HCT116 (cell line): ENCODE results near the gene ZNF746. TPM values are rescaled to one million over a fixed set of nuclear protein-coding genes. Genes with fewer than 3 reads are reported as not detected.

Source experiments
- ATAC-seq: fragments of 200-7000 bp; cut with Tn5 transposase; 2 replicates; pipeline ENCODE4 v1.9.1; 2020; ENCODE audit warnings: mild to moderate bottlenecking, moderate library complexity
- BruUV-seq: library from RNA; stranded (reverse); fragments of 400-500 nt; replicated peaks from 2 replicates; lab custom pipeline; 2021; lab: Mats Ljungman, UMichigan
- CTCF ChIA-PET: fragments of 300-600 bp; sonication (Branson Sonifier 250); formaldehyde crosslinking; loops from one replicate; lab custom pipeline; 2021; ENCODE audit warnings: antibody characterized with exemption; lab: Charles Lee
- POLR2A ChIA-PET: fragments of 300-600, 350-600 bp; sonication (Branson Sonifier 250); formaldehyde crosslinking; loops from one replicate; lab custom pipeline; 2021; ENCODE audit warnings: antibody characterized with exemption; lab: Charles Lee
- RAD21 ChIA-PET, 2 experiments: fragments of 300-600 bp; sonication (Branson Sonifier 250); formaldehyde crosslinking; loops; one replicate each; lab custom pipeline; 2023; ENCODE audit warnings: low total read pairs in 2 of 2; ENCODE audit not compliant: uncharacterized antibody in 2 of 2, unreplicated experiment in 2 of 2, low non-redundant PET in 1 of 2; lab: Charles Lee
- DNase-seq: peaks from one replicate; pipeline ENCODE4 v3.0.0-alpha.2; 2010; ENCODE audit warnings: low read depth, low spot score
- H2AFZ ChIP-seq: fragments of 200-600 bp; shearing (Covaris generic), sonication (generic); 2 replicates; pipeline ENCODE4 v1.6.1; 2017; ENCODE audit warnings: low read depth, mixed run types, mixed read lengths, antibody characterized with exemption, low read length; ENCODE audit not compliant: poor library complexity, severe bottlenecking
- H3K27ac ChIP-seq: 2 replicates; pipeline ENCODE4 v1.5.1; 2012; ENCODE audit warnings: low read depth, low read length
- H3K27me3 ChIP-seq: fragments of 200-600 bp; sonication (generic); 2 replicates; pipeline ENCODE4 v1.6.1; 2016; ENCODE audit warnings: mixed run types, low read length, mixed read lengths; ENCODE audit not compliant: insufficient read depth
- H3K36me3 ChIP-seq, 2 experiments: fragments of 200-500 bp in 1 of 2; fragments of 200-600 bp in 1 of 2; sonication (Bioruptor generic) in 1 of 2; sonication (generic) in 1 of 2; 2 replicates each; pipeline versions ENCODE4 v1.5.1 to v1.6.1; 2014 to 2016; ENCODE audit warnings: low read length in 2 of 2, inconsistent platforms in 1 of 2, mixed read lengths in 1 of 2, mixed run types in 1 of 2; ENCODE audit not compliant: insufficient read depth in 2 of 2, control insufficient read depth in 1 of 2
- H3K4me1 ChIP-seq, 2 experiments: fragments of 200-600 bp in 1 of 2; sonication (generic) in 1 of 2; 2 replicates each; pipeline versions ENCODE4 v1.5.1 to v1.6.1; 2012 to 2017; ENCODE audit warnings: low read length in 2 of 2, inconsistent platforms in 1 of 2, mild to moderate bottlenecking in 1 of 2, mixed read lengths in 1 of 2, mixed run types in 1 of 2, moderate library complexity in 1 of 2; ENCODE audit not compliant: insufficient read depth in 2 of 2, control insufficient read depth in 1 of 2
- H3K4me2 ChIP-seq: fragments of 200-600 bp; sonication (generic); 2 replicates; pipeline ENCODE4 v1.6.1; 2017; ENCODE audit warnings: mixed run types, low read length, mixed read lengths
- H3K4me3 ChIP-seq, 2 experiments: fragments of 200-600 bp in 1 of 2; sonication (generic) in 1 of 2; replicated peaks in 1 of 2; 2 replicates each; pipeline ENCODE4 v1.5.1; 2011 to 2016; ENCODE audit warnings: low read length in 2 of 2, control low read depth in 1 of 2, low read depth in 1 of 2, mild to moderate bottlenecking in 1 of 2, mixed read lengths in 1 of 2, mixed run types in 1 of 2
- H3K79me2 ChIP-seq: fragments of 200-600 bp; sonication (generic); 2 replicates; pipeline ENCODE4 v1.6.1; 2017; ENCODE audit warnings: mild to moderate bottlenecking, mixed run types, low read length, moderate library complexity, mixed read lengths; ENCODE audit not compliant: insufficient read depth
- H3K9ac ChIP-seq: fragments of 200-600 bp; sonication (generic); 2 replicates; pipeline ENCODE4 v1.6.1; 2016; ENCODE audit warnings: low read length, mixed read lengths
- H3K9me2 ChIP-seq: fragments of 200-600 bp; sonication (generic), shearing (Covaris generic); 2 replicates; pipeline ENCODE4 v1.6.1; 2017; ENCODE audit warnings: mixed run types, mild to moderate bottlenecking, moderate library complexity; ENCODE audit not compliant: insufficient read depth
- H3K9me3 ChIP-seq, 2 experiments: fragments of 200-500 bp in 1 of 2; fragments of 200-600 bp in 1 of 2; sonication (Bioruptor generic) in 1 of 2; sonication (generic) in 1 of 2; 2 replicates each; pipeline ENCODE4 v1.6.1; 2014 to 2017; ENCODE audit warnings: low read length in 2 of 2, mixed read lengths in 2 of 2, inconsistent platforms in 1 of 2, low read depth in 1 of 2, mild to moderate bottlenecking in 1 of 2, mixed run types in 1 of 2, moderate library complexity in 1 of 2; ENCODE audit not compliant: control insufficient read depth in 1 of 2, insufficient read depth in 1 of 2
- H4K20me1 ChIP-seq: fragments of 200-600 bp; sonication (generic), shearing (Covaris generic); 2 replicates; pipeline ENCODE4 v1.6.1; 2017; ENCODE audit warnings: mixed run types, mild to moderate bottlenecking, moderate library complexity; ENCODE audit not compliant: insufficient read depth
- CBX3 ChIP-seq: IDR thresholded peaks from 2 replicates; pipeline ENCODE4 v1.6.1; 2012; ENCODE audit warnings: low read depth
- ELF1 ChIP-seq: IDR thresholded peaks from 2 replicates; pipeline ENCODE4 v1.6.1; 2012; ENCODE audit warnings: low read depth, borderline replicate concordance
- EZH2phosphoT487 ChIP-seq: fragments of 200-600 bp; IDR thresholded peaks from 2 replicates; pipeline ENCODE4 v1.6.1; 2018; ENCODE audit warnings: antibody characterized with exemption, borderline replicate concordance
- FOSL1 ChIP-seq: IDR thresholded peaks from 2 replicates; pipeline ENCODE4 v1.6.1; 2012; ENCODE audit warnings: low read depth
- POLR2A ChIP-seq: IDR thresholded peaks from 2 replicates; pipeline ENCODE4 v1.7.0; 2011; ENCODE audit warnings: borderline replicate concordance; ENCODE audit not compliant: insufficient read depth, insufficient read length; ENCODE audit errors: extremely low read depth
- TCF7L2 ChIP-seq: IDR thresholded peaks from 2 replicates; pipeline ENCODE4 v1.7.0; 2011; ENCODE audit warnings: borderline replicate concordance, inconsistent platforms; ENCODE audit not compliant: insufficient read depth, insufficient read length; ENCODE audit errors: extremely low read depth
- ZBTB33 ChIP-seq: IDR thresholded peaks from 2 replicates; pipeline ENCODE4 v1.6.1; 2011; ENCODE audit warnings: mild to moderate bottlenecking, low read length, moderate library complexity; ENCODE audit not compliant: insufficient replicate concordance; ENCODE audit errors: extremely low read depth
- ZFX ChIP-seq: fragments of 450-650 bp; IDR thresholded peaks from 2 replicates; pipeline ENCODE4 v1.6.1; 2017
- ZNF274 ChIP-seq: fragments of 200-500 bp; sonication (Bioruptor generic); IDR thresholded peaks from 2 replicates; pipeline ENCODE4 v1.6.1; 2014; ENCODE audit warnings: mild to moderate bottlenecking, low read depth, low read length, inconsistent platforms
- intact Hi-C: fragments of 100-400 bp; cut with micrococcal nuclease; formaldehyde crosslinking; loops from 2 replicates; pipeline ENCODE4 v1.10.0; 2022
- total RNA-seq: library from RNA; stranded (reverse); gene quantifications from one replicate; pipeline ENCODE4 v1.2.1, GENCODE V29; 2021; ENCODE audit not compliant: unreplicated experiment
- TF ChIP-seq, protein P1 (sequence below): IDR thresholded peaks from 2 replicates; pipeline ENCODE4 v1.6.1; 2012
- TF ChIP-seq, protein P2 (sequence below), 3 experiments: fragments of 200-600 bp in 1 of 3; sonication (generic) in 1 of 3; IDR thresholded peaks in 2 of 3; conservative IDR thresholded peaks in 1 of 3; 2 replicates each; pipeline ENCODE4 v1.5.1; 2012 to 2017; ENCODE audit warnings: low read depth in 2 of 3, low read length in 2 of 3, antibody characterized with exemption in 1 of 3, borderline replicate concordance in 1 of 3, control low read depth in 1 of 3, mild to moderate bottlenecking in 1 of 3, mixed read lengths in 1 of 3, mixed run types in 1 of 3, moderate library complexity in 1 of 3; ENCODE audit not compliant: insufficient read depth in 1 of 3

ZNF746 gene
- total RNA-seq, 1 experiment from 2014 or later, result 18.7 TPM

DNA sequence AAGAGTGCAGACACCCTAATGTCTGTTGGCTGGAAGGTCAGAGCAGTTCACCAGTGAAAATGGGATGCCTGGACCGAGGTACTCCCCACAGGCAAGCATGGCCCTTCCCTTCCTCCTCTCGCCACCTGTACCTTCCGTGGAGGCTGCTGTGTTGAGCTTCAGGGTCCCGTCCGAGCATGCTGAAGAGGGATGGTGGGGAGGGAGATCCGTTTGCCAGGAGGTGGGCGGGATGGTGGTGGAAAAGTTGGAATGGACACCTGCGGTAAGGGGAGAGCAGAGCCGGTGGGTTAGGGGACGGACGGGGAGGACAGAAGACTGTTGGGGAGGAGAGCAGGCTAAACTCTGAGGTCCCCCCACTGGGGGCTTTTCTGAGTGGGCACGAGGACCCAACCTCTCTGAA lies 20.8 kb downstream of the ZNF746 start:
- Histone ChIP-seq H3K9me2 (no peaks in the 10 kb centered on the region), H3K79me2 (peaks cover 12% of the 10 kb centered on the region), H3K4me1 (no peaks in the 10 kb centered on the region; a peak in 1 of 4 replicates), H4K20me1 (no peaks in the 10 kb centered on the region), H3K4me2 (no peak overlapping the region), H3K27ac (no peak overlapping the region), H3K36me3 (peaks cover 14 to 41% of the 10 kb centered on the region in 2 experiments), H3K27me3 (no peaks in the 10 kb centered on the region), H2AFZ (no peak overlapping the region), H3K9ac (no peak overlapping the region), H3K9me3 (no peaks in the 10 kb centered on the region), H3K4me3 (no peak overlapping the region)
- RAD21 ChIA-PET, result no interaction called here
- DNase-seq, result no peak
- CTCF ChIA-PET, result no interaction called here
- POLR2A ChIA-PET, result interaction anchor here (0.6 kb wide), 1 partner anchor 1936 kb away, joined by 3 read pairs; no protein-coding TSS in a partner anchor
- ATAC-seq, result no peak
- no TSS peak for BruUV-seq
- TF ChIP-seq, protein P1, sequence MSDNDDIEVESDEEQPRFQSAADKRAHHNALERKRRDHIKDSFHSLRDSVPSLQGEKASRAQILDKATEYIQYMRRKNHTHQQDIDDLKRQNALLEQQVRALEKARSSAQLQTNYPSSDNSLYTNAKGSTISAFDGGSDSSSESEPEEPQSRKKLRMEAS, result no peak
- TF ChIP-seq EZH2phosphoT487 (no peak), ZFX (no peak), TCF7L2 (no peak), FOSL1 (no peak), CBX3 (no peak), ZBTB33 (no peak), POLR2A (no peak), ELF1 (no peak), ZNF274 (no peak)
- TF ChIP-seq, protein P2, sequence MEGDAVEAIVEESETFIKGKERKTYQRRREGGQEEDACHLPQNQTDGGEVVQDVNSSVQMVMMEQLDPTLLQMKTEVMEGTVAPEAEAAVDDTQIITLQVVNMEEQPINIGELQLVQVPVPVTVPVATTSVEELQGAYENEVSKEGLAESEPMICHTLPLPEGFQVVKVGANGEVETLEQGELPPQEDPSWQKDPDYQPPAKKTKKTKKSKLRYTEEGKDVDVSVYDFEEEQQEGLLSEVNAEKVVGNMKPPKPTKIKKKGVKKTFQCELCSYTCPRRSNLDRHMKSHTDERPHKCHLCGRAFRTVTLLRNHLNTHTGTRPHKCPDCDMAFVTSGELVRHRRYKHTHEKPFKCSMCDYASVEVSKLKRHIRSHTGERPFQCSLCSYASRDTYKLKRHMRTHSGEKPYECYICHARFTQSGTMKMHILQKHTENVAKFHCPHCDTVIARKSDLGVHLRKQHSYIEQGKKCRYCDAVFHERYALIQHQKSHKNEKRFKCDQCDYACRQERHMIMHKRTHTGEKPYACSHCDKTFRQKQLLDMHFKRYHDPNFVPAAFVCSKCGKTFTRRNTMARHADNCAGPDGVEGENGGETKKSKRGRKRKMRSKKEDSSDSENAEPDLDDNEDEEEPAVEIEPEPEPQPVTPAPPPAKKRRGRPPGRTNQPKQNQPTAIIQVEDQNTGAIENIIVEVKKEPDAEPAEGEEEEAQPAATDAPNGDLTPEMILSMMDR (IDR thresholded peaks at IDR 0.05 in 2 of 3, conservative IDR thresholded peaks at IDR 0.05 in 1 of 3; ENCODE audit: borderline replicate concordance in 1 of 3, insufficient read depth in 1 of 3, low read depth in 2 of 3, low read length in 2 of 3), result no peak
- intact Hi-C loops, result no loop called here
